Regular cardiac myocyte (primary cell): ENCODE data around the gene KIFC1. TPM values are rescaled to one million over a fixed set of nuclear protein-coding genes. Genes with fewer than 3 reads are reported as not detected.

Source experiments
- total RNA-seq: library from RNA; depleted of rRNA; stranded (reverse); fragments of >200 nt; gene quantifications from 2 replicates; pipeline ENCODE4 v1.2.3, GENCODE V29; 2014

KIFC1 gene
- 5.9 and 52.1 TPM in 2 replicates for total RNA-seq

GRCh38 chr6:33391278-33391921 lies at the start of gene KIFC1:
Gene KIFC1 (plus strand): TSS chr6:33391823. CDS start chr6:33391986, 163 bp downstream.

GRCh38 chr6:33410711-33411631 lies 19.3 kb downstream of the KIFC1 start, which contains the start of gene PHF1:
Gene PHF1 (plus strand): TSS chr6:33411014. CDS start chr6:33412264, 1,250 bp downstream.

GRCh38 chr6:33417903-33418689 lies 26.5 kb downstream of the KIFC1 start, which contains the start of gene CUTA:
Gene CUTA (minus strand): TSS chr6:33418107. CDS start chr6:33418000, 107 bp downstream.

GRCh38 chr6:33419580-33420490 lies 28.2 kb downstream of the KIFC1 start, which contains the start of gene SYNGAP1:
Gene SYNGAP1 (plus strand): TSS chr6:33420065. CDS start chr6:33420265, 200 bp downstream.

GRCh38 chr6:33454009-33454946 lies 62.7 kb downstream of the KIFC1 start, which contains the start of gene ZBTB9:
Gene ZBTB9 (plus strand): TSS chr6:33454576. CDS start chr6:33455101, 525 bp downstream.

Other genes with a start within 250 kb of the KIFC1 start
- 0.19 and 0.56 TPM in 2 replicates for gene COL11A2, start 199.4 kb upstream of the KIFC1 start, total RNA-seq
- 22.8 and 23.8 TPM in 2 replicates for gene RXRB, start 191.2 kb upstream of the KIFC1 start, total RNA-seq
- gene SLC39A7, start 191.0 kb upstream of the KIFC1 start, total RNA-seq: 145 and 250 TPM in 2 replicates
- gene HSD17B8, start 187.2 kb upstream of the KIFC1 start, total RNA-seq: 4.6 and 9.0 TPM in 2 replicates
- 22.8 TPM in 2 replicates for gene RING1, start 183.3 kb upstream of the KIFC1 start, total RNA-seq
- gene VPS52, start 119.9 kb upstream of the KIFC1 start, total RNA-seq: 33.8 and 34.1 TPM in 2 replicates
- 3,557 and 4,080 TPM in 2 replicates for gene RPS18, start 119.7 kb upstream of the KIFC1 start, total RNA-seq
- gene B3GALT4, start 114.7 kb upstream of the KIFC1 start, total RNA-seq: 1.5 and 2.5 TPM in 2 replicates
- 106 and 132 TPM in 2 replicates for gene WDR46, start 102.6 kb upstream of the KIFC1 start, total RNA-seq
- 49.3 and 78.0 TPM in 2 replicates for gene PFDN6, start 102.2 kb upstream of the KIFC1 start, total RNA-seq
- gene RGL2, start 92.9 kb upstream of the KIFC1 start, total RNA-seq: 17.5 and 20.1 TPM in 2 replicates
- gene TAPBP, start 77.7 kb upstream of the KIFC1 start, total RNA-seq: 29.5 and 50.7 TPM in 2 replicates
- 11.9 and 20.0 TPM in 2 replicates for gene ZBTB22, start 74.1 kb upstream of the KIFC1 start, total RNA-seq
- gene DAXX, start 68.9 kb upstream of the KIFC1 start, total RNA-seq: 37.8 and 57.7 TPM in 2 replicates
- 14.8 and 32.4 TPM in 2 replicates for gene PHF1, start 19.2 kb downstream of the KIFC1 start, total RNA-seq
- 87.4 and 143 TPM in 2 replicates for gene CUTA, start 26.3 kb downstream of the KIFC1 start, total RNA-seq
- gene SYNGAP1, start 28.2 kb downstream of the KIFC1 start, total RNA-seq: 2.7 and 2.8 TPM in 2 replicates
- gene ZBTB9, start 62.8 kb downstream of the KIFC1 start, total RNA-seq: 3.7 and 7.1 TPM in 2 replicates
- 11.8 and 15.3 TPM in 2 replicates for gene BAK1, start 188.5 kb downstream of the KIFC1 start, total RNA-seq
- 9.0 and 10.4 TPM in 2 replicates for gene ITPR3, start 229.5 kb downstream of the KIFC1 start, total RNA-seq